Measurements from ENCODE around the gene FANCM.

DNA sequence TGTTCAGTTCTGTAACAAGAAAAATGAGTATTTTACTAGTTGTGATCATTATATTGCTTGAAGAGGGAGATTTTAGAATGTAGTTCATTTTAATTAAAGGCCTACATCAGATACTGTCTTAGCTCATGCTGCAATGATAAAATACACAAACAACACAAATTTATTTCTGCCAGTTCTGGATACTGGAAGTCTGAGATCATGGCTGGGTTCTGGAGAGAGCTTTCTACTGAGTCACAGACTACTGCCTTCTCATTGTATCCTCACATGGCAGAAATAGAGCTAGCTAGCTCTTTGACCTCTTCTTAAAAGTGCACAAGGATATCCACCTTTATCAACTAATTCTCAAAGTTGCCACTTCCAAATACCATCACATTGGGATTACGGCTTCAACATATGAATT, 63.5 kb downstream of the FANCM start:
- TF ChIP-seq, protein P1, sequence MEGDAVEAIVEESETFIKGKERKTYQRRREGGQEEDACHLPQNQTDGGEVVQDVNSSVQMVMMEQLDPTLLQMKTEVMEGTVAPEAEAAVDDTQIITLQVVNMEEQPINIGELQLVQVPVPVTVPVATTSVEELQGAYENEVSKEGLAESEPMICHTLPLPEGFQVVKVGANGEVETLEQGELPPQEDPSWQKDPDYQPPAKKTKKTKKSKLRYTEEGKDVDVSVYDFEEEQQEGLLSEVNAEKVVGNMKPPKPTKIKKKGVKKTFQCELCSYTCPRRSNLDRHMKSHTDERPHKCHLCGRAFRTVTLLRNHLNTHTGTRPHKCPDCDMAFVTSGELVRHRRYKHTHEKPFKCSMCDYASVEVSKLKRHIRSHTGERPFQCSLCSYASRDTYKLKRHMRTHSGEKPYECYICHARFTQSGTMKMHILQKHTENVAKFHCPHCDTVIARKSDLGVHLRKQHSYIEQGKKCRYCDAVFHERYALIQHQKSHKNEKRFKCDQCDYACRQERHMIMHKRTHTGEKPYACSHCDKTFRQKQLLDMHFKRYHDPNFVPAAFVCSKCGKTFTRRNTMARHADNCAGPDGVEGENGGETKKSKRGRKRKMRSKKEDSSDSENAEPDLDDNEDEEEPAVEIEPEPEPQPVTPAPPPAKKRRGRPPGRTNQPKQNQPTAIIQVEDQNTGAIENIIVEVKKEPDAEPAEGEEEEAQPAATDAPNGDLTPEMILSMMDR (IDR thresholded peaks at IDR 0.05; ENCODE audit: low read depth, low read length, poor library complexity, severe bottlenecking), result no peak
- no peak for TF ChIP-seq EZH2phosphoT487 (IDR thresholded peaks at IDR 0.05; ENCODE audit: borderline replicate concordance, low read length)

All from DOHH2 (cell line).